Effector CD4-positive, alpha-beta T cell (primary cell): ENCODE data around the gene PPP1R7.
"Not testable (repeated sequence)": the region's sequence is repeated elsewhere in the genome, so short reads cannot be mapped to it uniquely, and the experiment has no call there.

Source experiments
- DNase-seq: peaks from one replicate; pipeline ENCODE4 v3.0.0-alpha.2; 2020

PPP1R7 gene

DNA sequence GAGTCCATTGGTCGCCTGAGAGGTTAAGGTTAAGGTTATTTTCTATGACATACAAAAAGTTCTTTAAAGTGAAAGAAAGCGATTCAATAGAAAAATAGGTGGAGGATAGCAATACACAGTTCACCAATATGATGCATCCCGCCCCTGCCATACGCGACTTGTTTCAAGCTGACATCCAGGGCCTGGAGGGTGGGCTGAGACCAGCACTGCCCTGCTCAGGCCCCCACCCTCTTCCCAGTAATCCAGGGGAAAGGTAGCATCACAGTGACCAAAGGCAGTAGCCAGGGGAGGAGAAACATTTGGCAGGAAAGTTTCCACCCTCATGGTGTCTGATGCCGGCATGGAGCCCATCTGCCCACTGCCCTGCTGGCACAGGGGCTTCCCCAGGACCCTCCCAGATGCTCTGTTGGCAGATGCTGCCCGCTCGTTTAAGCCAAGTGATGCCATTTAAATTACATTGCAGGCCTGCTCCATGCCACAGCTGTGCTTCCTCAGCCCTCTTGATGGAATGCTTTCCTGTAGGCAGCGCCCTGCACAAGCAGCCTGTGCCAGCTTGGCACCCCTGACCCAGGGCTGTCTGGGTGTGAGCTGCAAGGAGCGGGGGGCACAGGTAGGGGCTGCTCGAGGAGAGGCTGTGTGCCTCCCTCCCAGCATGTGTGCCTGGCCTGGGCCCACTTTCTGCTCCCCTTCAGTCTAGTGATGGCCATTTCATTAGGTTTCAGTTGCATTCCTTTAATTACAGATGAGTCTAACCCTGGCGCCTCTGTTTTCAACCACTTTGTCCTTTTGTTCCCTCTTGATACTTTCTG lies 27.5 kb downstream of the PPP1R7 start:
- no peak for DNase-seq

DNA sequence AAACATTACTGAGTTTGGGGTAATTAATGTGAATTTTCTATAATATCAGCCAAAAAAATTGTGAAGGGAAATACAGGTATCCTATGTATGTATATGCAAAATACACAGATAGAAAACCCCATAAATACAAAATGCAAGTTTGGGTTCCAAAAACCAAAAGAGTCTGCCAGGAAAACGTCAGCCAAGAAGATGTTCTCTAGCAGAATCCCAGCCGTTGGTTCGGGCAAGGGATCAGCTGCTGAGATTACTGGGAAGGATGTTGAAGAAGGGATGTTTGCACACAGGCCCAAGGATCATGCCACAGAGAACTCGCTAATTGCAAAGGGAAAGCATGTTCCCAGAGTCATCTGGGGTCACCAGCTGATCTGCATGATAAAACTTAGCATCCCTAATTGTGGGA lies 28.7 kb downstream of the PPP1R7 start:
- DNase-seq, result no peak

DNA sequence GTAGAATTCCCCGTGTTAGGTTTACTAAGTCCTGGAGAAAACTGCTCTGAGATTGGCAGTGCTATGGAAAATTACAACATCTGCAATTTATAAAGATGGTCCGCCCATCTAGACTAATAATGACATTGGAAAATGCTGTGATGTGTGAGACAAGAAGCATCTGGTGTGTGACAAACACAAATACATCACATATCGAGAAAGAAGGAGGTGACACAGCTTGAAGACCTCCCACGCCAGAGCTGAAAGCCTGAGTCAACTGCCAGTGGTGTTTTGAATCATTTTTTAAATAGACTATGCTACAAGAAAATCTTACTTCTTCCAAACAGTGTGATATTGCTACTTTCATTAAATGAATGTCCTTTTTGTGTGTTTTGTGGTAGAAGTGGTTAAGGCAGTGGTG lies 29.6 kb downstream of the PPP1R7 start:
- no peak for DNase-seq

DNA sequence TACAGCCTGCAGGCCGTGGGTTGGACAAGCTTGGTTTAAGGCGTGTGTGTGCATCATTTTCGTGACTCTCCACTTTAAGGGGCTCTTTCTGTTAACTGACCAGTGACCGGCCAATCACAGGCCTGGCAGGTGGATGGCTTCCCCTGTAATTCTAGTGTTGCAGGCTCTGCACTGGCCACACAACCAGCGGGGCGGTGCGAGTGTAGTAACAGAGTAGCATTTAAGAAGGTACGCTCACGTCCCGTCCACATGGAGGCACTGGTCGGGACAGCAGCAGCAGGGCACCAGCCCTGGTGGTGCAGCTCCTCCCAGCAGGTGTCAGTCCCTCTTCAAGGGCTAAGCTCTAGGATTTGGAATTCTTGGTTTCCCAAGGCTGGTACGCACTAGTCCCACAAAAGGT lies 30.2 kb downstream of the PPP1R7 start:
- no peak for DNase-seq

DNA sequence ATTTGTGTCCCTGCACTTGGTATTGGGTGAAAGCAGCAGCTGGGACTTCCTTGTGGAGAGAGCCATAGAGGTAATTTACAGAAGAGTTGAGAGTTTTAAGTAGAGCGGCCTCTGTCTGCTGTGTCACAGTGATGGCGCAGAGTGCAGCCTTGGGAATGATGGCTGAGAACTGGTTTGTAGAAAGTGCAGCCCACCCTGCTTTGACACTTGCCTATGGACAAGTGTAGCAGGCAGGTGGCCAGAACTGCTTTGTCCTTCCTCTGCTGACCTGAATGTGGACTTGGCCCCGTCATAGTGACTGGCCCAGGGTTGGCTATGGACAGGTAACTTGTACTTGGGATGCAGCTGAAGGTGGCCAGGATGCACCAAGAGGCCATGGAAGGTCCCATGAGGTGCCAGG lies 31.9 kb downstream of the PPP1R7 start:
- DNase-seq, result no peak

DNA sequence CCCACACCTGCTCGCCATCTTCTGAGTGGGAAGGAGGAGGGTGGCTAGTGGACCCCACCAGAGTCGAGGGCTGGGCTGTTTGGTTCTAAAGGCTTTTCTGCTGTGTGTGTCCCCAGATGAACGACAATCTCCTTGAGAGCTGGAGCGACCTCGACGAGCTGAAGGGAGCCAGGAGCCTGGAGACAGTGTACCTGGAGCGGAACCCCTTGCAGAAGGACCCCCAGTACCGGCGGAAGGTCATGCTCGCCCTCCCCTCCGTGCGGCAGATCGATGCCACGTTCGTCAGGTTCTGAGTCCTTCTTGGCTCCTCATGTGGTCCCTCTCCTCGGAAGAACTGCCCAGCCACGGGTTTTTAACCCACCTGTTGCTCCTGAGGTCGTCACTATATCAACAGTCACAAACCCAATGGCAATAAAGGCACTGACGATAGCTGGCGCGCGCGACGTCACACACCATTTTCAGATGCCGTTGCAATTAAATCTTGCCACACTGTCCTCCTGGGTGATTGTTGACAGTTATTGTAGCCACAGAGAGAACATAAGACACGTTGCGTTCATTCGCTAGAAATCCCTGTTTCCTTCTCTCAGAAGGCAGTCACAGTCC lies 32.4 kb downstream of the PPP1R7 start:
- no peak for DNase-seq

DNA sequence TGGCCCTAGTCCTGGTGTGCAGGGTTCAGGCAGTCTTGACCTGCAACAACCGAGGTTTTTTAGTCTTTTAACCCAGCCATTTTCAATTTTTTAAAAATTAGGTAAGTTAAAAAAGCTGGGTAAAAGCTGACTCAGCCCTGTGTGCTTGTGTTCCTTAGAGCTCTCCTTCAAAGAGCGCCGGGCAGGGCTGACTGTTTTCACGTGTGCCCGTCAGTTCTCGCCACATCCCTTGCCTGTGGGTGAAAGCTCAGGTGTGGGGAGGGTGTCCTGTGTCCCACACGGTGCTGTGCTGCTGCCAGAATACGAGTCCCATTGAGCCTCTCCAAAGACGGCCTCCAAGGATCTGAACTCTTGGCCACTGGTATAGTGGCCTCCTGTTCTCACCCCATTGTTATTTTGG lies 33.0 kb downstream of the PPP1R7 start:
- DNase-seq, result no peak

DNA sequence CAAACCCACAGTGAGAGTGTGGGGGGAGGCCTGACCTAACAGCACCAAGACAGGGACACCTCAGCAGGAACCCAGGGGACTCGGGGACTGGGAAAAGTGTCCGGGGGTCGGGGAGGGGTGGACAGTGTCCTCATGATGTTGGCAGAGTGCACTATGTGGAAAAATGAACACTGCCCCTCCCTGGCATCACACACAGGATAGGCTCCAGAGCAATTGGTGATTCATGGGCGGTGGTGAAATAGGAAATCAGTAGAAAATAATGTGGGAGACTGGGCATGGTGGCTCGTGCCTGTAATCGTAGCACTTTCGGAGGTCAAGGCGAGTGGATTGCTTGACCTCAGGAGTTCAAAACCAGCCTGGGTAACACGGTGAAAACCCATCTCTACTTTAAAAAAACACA lies 34.6 kb downstream of the PPP1R7 start:
- no peak for DNase-seq

DNA sequence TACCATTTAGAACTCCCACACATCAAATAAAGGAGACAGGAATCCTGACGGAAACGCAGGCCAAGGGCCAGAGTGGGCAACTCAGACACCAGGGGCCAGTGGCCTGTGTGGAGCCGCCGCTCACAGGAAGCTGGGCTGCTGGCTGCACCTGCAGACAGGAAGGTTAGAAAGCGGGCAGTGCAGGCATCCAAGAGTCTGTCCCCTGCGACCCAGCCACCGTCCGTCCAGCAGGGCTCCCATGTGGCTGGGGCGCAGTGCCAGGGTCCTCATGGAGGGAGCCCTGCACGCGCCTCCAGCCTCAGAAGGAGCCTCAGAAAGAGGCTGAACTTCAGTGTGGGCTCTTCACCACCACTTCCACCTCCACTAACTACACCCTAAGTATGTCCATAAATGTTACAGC lies 35.7 kb downstream of the PPP1R7 start:
- DNase-seq, result no peak

DNA sequence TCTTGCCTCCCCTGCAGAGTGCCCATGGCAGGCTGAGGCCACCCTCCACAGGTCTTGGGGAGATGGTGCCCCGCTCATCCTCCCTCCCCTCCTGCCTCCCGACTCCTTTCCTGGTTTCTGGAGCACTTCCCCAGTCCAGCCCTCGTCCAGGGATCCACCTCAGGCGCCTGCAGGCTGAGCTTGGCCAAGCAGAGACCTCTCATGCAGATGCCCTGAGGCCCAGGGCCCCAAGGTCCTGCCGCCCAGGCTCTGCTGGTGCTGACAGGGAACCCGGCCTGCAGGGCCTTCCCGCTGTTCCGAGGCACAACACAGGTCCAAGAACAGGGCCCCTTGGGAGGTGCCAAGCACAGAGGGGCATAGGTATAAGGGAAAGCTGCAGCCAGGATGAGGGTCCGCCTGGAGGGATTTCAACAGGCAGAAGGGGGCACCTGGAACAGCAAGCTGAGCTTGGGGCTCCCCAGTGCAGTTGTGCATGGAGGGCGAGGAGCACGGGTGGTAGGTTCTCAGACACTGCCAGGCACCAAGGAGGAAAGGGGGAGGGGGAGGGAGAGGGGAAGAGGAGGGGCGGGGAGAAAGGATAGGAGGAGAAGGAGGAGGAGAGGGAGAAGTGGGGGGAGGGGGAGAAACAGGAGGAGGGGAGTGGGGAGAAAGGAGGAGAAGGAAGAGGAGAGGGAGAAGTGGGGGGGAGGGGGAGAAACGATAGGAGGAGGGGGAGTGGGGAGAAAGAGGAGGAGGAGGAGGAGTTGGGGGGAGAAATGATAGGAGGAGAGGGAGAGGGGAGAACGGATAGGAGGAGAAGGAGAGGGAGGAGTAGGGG lies 37.0 kb downstream of the PPP1R7 start:
- no peak for DNase-seq

DNA sequence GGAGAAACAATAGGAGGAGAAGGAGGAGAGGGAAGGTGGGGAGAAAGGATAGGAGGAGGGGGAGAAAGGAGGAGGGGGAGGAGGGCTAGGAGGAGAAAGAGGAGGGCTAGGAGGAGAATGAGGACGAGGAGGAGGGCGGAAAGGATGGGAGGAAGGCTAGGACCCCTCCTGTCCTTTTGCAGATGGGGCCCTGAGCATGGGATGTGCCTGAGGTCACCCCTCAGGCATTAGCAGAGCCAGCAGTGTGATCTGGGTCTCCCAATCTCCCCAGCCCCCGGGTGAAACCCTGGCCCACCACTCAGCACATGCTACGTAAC lies 37.6 kb downstream of the PPP1R7 start:
- no peak for DNase-seq

DNA sequence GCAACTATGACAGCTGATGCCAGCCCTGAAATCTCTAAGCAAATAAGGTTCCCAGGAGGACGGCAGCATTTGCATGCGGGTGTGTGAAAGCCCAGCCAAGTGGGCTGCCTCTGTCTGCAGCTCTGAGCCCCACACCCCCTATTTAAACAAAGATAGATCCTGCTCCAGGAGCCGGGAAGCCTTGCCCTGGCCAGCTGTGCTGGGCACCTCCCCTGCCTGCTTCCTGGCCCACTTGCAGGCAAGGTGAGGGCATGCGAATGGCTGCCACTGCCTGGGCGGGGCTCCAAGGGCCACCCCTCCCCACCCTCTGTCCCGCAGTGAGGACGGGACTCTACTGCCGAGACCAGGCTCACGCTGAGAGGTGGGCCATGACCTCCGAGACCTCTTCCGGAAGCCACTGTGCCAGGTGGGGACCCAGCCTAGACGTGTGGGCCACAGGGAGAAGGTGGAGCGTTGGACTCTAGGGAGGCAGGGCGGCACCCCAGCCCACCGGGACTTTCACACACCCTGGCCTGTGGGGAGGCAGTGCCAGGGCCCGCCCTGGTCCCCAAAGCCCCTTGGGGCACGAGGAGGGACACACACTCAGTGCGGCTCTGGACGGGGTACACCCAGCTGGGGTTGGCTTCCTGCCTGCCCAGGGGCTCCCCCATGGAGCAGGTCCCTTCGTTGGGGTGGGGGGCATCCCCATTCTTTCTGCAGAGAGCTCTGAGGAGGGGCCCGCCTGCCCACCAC lies 38.3 kb downstream of the PPP1R7 start, which contains the start of gene ANO7:
TSS of gene ANO7 (plus strand) at position 317 of the 732 bp plus-strand sequence. CDS start 1,387 bp downstream, outside the sequence.
- no peak for DNase-seq

DNA sequence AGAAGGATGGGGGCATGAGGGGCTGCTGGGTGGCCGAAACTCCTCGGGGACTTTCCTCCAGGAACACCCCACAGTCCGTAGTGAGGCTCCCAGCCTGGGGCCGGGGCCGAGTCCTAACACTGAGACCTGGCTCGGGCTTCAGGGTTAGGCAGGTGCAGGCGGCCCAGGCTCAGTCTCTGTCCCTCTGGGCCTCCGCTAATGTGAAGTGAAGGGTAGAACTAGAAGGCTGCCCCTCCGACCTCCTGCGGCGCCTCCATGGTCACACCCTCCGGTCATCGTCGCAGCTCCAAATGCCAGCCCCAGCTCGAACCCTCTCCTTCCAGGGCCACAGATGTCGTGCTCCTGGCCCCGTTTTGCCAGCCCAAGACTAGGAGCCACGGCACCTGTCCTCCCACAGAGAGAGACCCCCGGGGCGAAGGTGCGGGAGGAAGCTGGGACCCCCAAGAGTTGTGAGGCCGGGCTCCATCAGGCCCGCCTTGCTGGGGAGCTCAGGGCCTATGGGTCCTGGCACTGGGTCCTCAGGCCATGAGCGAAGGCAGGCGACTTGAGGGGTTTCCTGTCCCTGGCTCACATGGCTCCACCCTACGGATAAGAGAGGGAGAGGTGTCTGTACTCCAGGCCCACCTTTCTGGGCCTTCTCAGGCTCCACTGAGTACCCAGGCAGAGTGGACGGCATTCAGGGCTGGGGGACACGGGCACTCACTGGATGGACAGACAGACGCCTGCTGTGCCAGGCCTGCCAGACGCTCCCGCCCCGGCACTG lies 39.0 kb downstream of the PPP1R7 start:
- DNase-seq, result no peak

DNA sequence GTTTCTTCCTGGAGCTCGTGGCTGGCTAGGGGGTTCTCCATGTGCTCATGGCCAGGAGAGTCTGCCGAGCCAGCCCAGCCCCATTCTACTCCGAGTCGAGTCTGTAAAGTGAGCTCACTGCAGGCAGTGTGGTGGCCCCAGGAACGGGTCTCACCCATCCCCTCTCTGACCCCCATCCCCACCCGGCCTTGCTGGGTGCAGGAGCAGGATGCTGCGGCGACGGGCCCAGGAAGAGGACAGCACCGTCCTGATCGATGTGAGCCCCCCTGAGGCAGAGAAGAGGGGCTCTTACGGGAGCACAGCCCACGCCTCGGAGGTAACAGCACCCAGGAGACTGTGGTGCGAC lies 39.6 kb downstream of the PPP1R7 start:
- no peak for DNase-seq

DNA sequence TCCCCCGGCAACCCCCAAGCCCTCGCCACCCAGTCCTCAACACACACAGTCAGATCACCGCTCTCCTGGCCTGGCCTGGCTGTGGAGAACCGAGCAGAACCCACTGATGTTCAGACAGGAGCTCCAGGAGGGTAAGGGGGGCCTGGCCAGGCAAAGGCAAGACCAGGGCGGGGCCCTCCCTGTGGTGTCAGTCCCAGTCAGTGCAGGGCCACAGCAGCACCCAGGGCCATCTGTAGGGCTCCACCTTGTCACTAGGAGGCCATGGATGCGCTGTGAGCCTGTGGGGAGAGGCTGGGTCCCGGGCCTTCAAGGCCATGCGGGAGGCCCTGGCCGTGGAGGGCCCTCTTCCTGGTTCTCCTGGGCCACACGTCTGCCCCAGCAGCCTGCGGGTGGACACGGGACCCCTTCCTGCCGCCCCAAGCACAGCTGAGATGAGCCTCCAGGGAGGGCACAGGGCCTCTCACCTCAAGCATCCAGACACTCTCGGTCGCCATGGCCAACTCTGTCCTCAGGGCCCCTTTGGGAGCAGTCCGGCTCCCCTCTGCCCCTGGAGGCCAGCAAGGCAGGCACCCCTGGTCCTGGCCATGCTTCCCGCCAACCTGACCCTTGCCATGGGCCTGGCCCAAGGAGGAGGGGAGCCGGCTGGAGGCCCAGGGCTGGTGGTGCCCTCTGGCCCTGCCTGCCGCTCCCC lies 40.2 kb downstream of the PPP1R7 start:
- DNase-seq, result no peak

DNA sequence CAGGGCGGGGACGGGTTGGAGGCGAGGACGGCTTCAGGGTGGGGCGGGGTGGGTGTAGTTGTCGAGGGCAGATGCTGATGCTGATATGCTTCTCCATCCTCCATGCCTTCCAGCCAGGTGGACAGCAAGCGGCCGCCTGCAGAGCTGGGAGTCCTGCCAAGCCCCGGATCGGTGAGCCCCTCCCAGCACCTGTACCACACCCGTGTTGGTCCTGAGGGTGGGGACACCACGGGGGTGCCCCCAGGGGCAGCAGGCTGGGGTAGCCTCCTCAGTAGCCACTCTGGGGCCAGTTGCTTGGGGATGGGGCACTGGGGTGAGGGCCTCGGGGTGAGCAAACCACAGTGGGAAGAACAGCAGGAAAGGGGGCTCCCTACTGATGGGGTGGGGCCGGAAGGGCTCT lies 40.8 kb downstream of the PPP1R7 start:
- no peak for DNase-seq

DNA sequence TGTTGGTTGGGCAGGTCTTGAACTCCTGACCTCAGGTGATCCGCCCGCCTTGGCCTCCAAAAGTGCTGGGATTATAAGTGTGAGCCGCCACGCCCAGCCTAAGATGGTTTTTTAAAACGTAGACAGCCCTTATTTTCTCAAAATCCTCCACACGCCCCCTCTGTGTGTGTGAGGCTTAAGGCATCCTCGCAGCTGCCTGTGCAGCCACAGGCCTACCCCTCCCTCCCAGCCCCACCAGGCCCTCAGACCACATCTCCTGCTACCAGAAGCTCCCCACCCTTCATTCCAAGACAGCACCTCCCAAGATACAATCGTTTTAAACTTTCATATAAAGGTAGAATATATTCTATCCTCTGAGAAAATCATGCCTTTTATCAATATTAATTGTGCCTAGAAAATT lies 43.0 kb downstream of the PPP1R7 start:
- no peak for DNase-seq

DNA sequence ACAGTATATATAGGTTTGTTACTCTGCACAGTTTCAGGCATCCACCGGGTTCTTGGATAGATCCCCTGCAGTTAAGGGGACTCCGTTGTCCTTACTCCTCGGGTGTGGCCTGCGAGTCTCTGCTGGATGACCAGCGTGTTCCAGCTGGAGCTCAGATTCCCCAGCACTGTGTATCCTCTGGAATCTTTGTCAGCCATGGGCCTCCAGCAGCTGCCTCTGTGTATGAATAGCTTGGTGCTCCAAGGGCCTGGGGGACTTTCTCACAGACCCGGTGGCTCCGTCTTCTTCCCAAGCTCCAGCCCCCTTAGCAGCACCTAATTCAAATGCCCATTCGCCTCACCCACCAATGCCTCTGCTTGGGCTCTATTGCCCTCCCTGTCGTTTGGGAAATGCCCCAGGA lies 44.5 kb downstream of the PPP1R7 start:
- DNase-seq, result no peak

DNA sequence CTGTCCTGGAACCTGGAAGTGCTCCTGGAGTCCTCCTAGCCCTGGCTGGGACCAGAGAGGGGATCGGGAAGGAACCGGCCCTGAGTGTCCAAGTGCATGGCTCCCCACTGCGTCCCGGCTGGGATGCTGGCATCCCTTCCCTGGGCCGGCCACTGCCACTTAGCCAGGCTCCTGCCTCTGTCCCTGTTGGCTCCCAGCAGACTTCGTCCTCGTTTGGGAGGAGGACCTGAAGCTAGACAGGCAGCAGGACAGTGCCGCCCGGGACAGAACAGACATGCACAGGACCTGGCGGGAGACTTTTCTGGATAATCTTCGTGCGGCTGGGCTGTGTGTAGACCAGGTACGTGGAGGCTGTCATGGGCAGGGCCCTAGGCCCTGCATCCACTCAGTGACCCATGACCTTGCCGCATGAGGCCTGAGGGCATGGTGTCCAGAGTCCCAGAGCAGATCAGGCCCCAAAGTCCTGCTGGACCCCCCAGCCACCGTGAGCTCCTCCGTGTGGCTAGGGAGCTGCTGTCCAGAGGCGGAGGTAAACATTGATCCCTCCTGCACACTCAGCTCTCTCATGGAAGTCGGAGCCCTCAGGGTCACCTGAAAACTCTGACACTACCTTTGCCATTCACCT lies 45.4 kb downstream of the PPP1R7 start:
- no peak for DNase-seq

DNA sequence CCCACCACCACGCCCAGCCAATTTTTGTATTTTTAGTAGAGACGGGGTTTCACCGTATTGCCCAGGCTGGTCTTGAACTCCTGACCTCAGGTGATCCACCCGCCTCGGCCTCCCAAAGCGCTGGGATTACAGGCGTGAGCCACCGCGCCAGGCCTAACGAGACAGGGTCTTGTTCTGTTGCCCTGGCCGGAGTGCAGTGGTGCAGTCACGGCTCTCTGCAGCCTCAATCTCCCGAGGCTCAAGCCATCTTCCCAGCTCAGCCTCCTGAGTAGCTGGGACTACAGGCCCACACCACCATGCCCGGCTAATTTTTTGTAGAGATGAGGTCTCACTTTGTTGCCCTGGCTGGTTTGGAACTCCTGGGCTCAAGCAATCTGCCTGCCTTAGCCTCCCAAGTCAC lies 47.0 kb downstream of the PPP1R7 start:
- not testable (repeated sequence) for DNase-seq

DNA sequence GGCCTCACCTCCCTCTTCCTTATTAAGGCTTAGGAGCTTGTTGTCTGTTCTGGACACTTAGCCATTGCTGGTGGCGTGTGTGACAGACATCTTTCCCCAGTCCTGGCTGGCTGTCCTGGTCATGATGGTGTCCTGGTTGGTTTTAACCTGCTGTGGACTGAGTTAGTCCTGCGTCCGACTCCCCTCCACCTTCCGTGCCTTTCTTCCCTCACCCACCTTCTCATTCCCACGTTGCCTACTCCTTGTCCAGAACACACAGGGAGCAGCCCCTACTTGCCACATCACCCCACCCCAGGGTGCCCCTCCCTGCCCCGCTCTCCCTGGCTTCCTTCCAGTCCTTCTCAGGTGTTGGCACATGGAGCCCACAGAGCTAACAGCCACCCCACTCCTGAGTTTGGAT lies 47.7 kb downstream of the PPP1R7 start:
- no peak for DNase-seq
